Lung (tissue), 12 donors: Measurements from ENCODE around the gene GRIK3. TPM values are rescaled to one million over a fixed set of nuclear protein-coding genes. Genes with fewer than 3 reads are reported as not detected.

Experiments used
- ATAC-seq: fragments of 200-7000 bp; cut with Tn5 transposase; one replicate; pipeline ENCODE4 v1.9.1; 2020; ENCODE audit warnings: moderate number of reproducible peaks; ENCODE audit not compliant: insufficient read depth, low FRiP score
- DNase-seq, 3 donors: peaks; one replicate each; pipeline ENCODE4 v3.0.0-alpha.2; 2013 to 2017
- H3K27ac ChIP-seq, 2 donors: one replicate each; pipeline ENCODE4 v1.5.1; 2013; ENCODE audit warnings: mild to moderate bottlenecking in 2 of 2, moderate library complexity in 2 of 2, control low read depth in 1 of 2, inconsistent platforms in 1 of 2, low read depth in 1 of 2, low read length in 1 of 2
- H3K27me3 ChIP-seq, 3 donors: one replicate each; pipeline ENCODE4 v1.5.1; 2013; ENCODE audit warnings: low read length in 2 of 3; ENCODE audit not compliant: control insufficient read depth in 3 of 3, insufficient read depth in 3 of 3
- H3K36me3 ChIP-seq, 4 donors: one replicate each; pipeline ENCODE4 v1.5.1; 2013; ENCODE audit warnings: low read length in 4 of 4, mild to moderate bottlenecking in 1 of 4, moderate library complexity in 1 of 4; ENCODE audit not compliant: control insufficient read depth in 4 of 4, insufficient read depth in 4 of 4
- H3K4me1 ChIP-seq, 5 donors: one replicate each; pipeline ENCODE4 v1.5.1; 2013; ENCODE audit warnings: low read length in 5 of 5, mild to moderate bottlenecking in 2 of 5, moderate library complexity in 1 of 5; ENCODE audit not compliant: control insufficient read depth in 5 of 5, insufficient read depth in 5 of 5
- H3K4me3 ChIP-seq: one replicate; pipeline ENCODE4 v1.5.1; 2013; ENCODE audit warnings: mild to moderate bottlenecking, control low read depth, moderate library complexity
- H3K9ac ChIP-seq, 2 donors: one replicate each; pipeline ENCODE4 v1.5.1; 2013; ENCODE audit warnings: low read length in 2 of 2, control low read depth in 1 of 2; ENCODE audit not compliant: insufficient read depth in 1 of 2
- H3K9me3 ChIP-seq, 4 donors: one replicate each; pipeline ENCODE4 v1.5.1; 2013; ENCODE audit warnings: low read length in 3 of 4, mild to moderate bottlenecking in 1 of 4, moderate library complexity in 1 of 4; ENCODE audit not compliant: control insufficient read depth in 4 of 4, insufficient read depth in 3 of 4
- WGBS, 2 donors: extraction: QIAGEN DNeasy Blood & Tissue Kit; methylation state at CpG; one replicate each; pipeline ENCODE4 v1.1.7; 2013; 5-methylcytosine and 5-hydroxymethylcytosine counted together
- polyA plus RNA-seq, 2 donors: library from polyadenylated mRNA; stranded (reverse); fragments of 200-250 nt; gene quantifications; one replicate each; pipeline ENCODE4 v1.2.1, GENCODE V29; 2013
- total RNA-seq, 2 donors: library from RNA; depleted of rRNA in 1 of 2; stranded (reverse); fragments of >200 nt in 1 of 2; gene quantifications; one replicate each; pipeline ENCODE4 v1.2.1, GENCODE V29; 2014 to 2021
- TF ChIP-seq, protein P1 (sequence below): IDR thresholded peaks from 2 replicates; pipeline ENCODE4 v1.5.1; 2012; ENCODE audit warnings: mild to moderate bottlenecking; ENCODE audit errors: control extremely low read depth, extremely low read depth
- donor health status: control.
- donor health status: control.
- donor health status: Bipolar disorder and iron deficiency.
- donor health status: healthy.
- donor health status: DM: yes; HTN: yes; CAD: no.

The GRIK3 gene
- total and polyA plus RNA-seq, 4 donors = 0.01 to 0.40 (median 0.07) TPM

GRCh38 chr1:37073152-37073853, 39.0 kb upstream of the GRIK3 start:
- TF ChIP-seq, protein P1, sequence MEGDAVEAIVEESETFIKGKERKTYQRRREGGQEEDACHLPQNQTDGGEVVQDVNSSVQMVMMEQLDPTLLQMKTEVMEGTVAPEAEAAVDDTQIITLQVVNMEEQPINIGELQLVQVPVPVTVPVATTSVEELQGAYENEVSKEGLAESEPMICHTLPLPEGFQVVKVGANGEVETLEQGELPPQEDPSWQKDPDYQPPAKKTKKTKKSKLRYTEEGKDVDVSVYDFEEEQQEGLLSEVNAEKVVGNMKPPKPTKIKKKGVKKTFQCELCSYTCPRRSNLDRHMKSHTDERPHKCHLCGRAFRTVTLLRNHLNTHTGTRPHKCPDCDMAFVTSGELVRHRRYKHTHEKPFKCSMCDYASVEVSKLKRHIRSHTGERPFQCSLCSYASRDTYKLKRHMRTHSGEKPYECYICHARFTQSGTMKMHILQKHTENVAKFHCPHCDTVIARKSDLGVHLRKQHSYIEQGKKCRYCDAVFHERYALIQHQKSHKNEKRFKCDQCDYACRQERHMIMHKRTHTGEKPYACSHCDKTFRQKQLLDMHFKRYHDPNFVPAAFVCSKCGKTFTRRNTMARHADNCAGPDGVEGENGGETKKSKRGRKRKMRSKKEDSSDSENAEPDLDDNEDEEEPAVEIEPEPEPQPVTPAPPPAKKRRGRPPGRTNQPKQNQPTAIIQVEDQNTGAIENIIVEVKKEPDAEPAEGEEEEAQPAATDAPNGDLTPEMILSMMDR = no peak
- no peak for DNase-seq
- H3K27me3 ChIP-seq = peaks cover 0 to 21% (median 0%) of the 10 kb centered on the region in 3 donors
- no peak overlapping the region for H3K9ac ChIP-seq
- 67 to 73% methylated on average over 9 of the region's 9 CpGs for WGBS, 2 donors
- no peak overlapping the region for H3K27ac ChIP-seq
- no peak for ATAC-seq
- H3K4me1 ChIP-seq = peaks cover 0 to 5% (median 0%) of the 10 kb centered on the region in 5 donors
- no peak overlapping the region for H3K4me3 ChIP-seq
- H3K36me3 ChIP-seq = no peaks in the 10 kb centered on the region
- peaks cover 0 to 3% (median 0%) of the 10 kb centered on the region in 4 donors for H3K9me3 ChIP-seq

GRCh38 chr1:37071829-37072228, 37.5 kb upstream of the GRIK3 start:
- peaks cover 0 to 9% (median 0%) of the 10 kb centered on the region in 5 donors for H3K4me1 ChIP-seq
- no peaks in the 10 kb centered on the region for H3K36me3 ChIP-seq
- DNase-seq (no peak), ATAC-seq (no peak)
- H3K27ac ChIP-seq = no peak overlapping the region
- H3K4me3 ChIP-seq = no peak overlapping the region
- no peak overlapping the region for H3K9ac ChIP-seq
- TF ChIP-seq, protein P1 = no peak
- H3K27me3 ChIP-seq = peaks cover 0 to 21% (median 0%) of the 10 kb centered on the region in 3 donors
- H3K9me3 ChIP-seq = peaks cover 0 to 3% (median 0%) of the 10 kb centered on the region in 4 donors
- WGBS, 2 donors = 60 to 74% methylated on average over 7 of the region's 7 CpGs

- no peak overlapping the region for H3K9ac ChIP-seq
- 75 to 82% methylated on average over 5 of the region's 5 CpGs for WGBS, 2 donors
- no peak overlapping the region for H3K4me3 ChIP-seq
- H3K27ac ChIP-seq = no peak overlapping the region
- DNase-seq (no peak), ATAC-seq (no peak)
- H3K4me1 ChIP-seq = peaks cover 0 to 9% (median 0%) of the 10 kb centered on the region in 5 donors
- TF ChIP-seq, protein P1 = no peak
- H3K9me3 ChIP-seq = peaks cover 0 to 3% (median 0%) of the 10 kb centered on the region in 4 donors
- peaks cover 0 to 21% (median 0%) of the 10 kb centered on the region in 3 donors for H3K27me3 ChIP-seq
- H3K36me3 ChIP-seq = no peaks in the 10 kb centered on the region
Observed at GRCh38 chr1:37070126-37070525, 35.8 kb upstream of the GRIK3 start.

- WGBS, 2 donors = 64 to 85% methylated on average over 4 of the region's 4 CpGs
- peak in 1 of 3 donors; percentile 12 for DNase-seq
- H3K27ac ChIP-seq = no peak overlapping the region
- peaks cover 0 to 9% (median 0%) of the 10 kb centered on the region in 5 donors for H3K4me1 ChIP-seq
- no peak overlapping the region for H3K9ac ChIP-seq
- ATAC-seq = no peak
- TF ChIP-seq, protein P1 = no peak
- peaks cover 0 to 27% (median 0%) of the 10 kb centered on the region in 3 donors for H3K27me3 ChIP-seq
- H3K4me3 ChIP-seq = no peak overlapping the region
- peaks cover 0 to 3% (median 0%) of the 10 kb centered on the region in 4 donors for H3K9me3 ChIP-seq
- H3K36me3 ChIP-seq = no peaks in the 10 kb centered on the region
Observed at GRCh38 chr1:37069406-37069805, 35.1 kb upstream of the GRIK3 start.
